Posterior vena cava (tissue), 2 donors: ENCODE results near the gene UBE2Q2. TPM values are rescaled to one million over a fixed set of nuclear protein-coding genes. Genes with fewer than 3 reads are reported as not detected.
"Not testable (repeated sequence)": the region's sequence is repeated elsewhere in the genome, so short reads cannot be mapped to it uniquely, and the experiment has no call there.

ENCODE experiments used
- DNase-seq: peaks from one replicate; pipeline ENCODE4 v3.0.0-alpha.2; 2020; ENCODE audit warnings: low spot score
- intact Hi-C, 2 donors: fragments of 100-400 bp; cut with DNase I; formaldehyde crosslinking; loops; one replicate each; pipeline versions ENCODE4 v1.14.1 to v1.14.2; 2022 to 2023
- total RNA-seq, 2 donors: library from RNA; stranded (reverse); fragmentation: NEBNext Ultra II Directional; extraction: Animal tissue kit (Norgen Biotek cat#: 25700); gene quantifications; one replicate each; pipeline ENCODE4 v1.2.1, GENCODE V29; 2021
- donor health status: DM: yes; HTN: yes; CAD: no.
- donor health status: DM: yes; HTN: yes; CAD: no.

Gene UBE2Q2
- total RNA-seq, 2 donors from 2014 or later = 44.8 to 60.6 TPM

GRCh38 chr15:75905231-75905630 is 62.0 kb downstream of the UBE2Q2 start:
- no peak for DNase-seq
- intact Hi-C loops = loop anchor here in 1 of 2 donors (10.0 kb wide), 1 partner anchor 60 kb away; the partner anchor contains the start of gene UBE2Q2

GRCh38 chr15:75910355-75910754 is 67.1 kb downstream of the UBE2Q2 start:
- DNase-seq, intact Hi-C loops: not testable (repeated sequence)

DNA sequence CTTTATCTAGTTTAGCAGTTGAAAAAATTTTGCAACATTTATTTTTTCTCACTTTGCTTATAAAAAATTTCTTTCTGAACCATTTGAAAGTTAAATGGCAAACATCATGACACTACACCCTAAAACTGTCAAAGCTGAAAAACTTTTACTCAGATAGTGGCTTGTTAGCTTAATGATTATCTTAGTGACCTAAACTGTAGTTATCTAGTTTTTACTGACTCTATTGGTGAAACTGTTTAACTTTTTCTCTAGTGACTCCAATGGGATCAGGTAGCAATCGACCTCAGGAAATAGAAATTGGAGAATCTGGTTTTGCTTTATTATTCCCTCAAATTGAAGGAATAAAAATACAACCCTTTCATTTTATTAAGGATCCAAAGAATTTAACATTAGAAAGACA is 73.7 kb downstream of the UBE2Q2 start:
- intact Hi-C loops = no loop called here
- no peak for DNase-seq

GRCh38 chr15:75918135-75918534 is 74.9 kb downstream of the UBE2Q2 start:
- no peak for DNase-seq
- intact Hi-C loops = no loop called here

DNA sequence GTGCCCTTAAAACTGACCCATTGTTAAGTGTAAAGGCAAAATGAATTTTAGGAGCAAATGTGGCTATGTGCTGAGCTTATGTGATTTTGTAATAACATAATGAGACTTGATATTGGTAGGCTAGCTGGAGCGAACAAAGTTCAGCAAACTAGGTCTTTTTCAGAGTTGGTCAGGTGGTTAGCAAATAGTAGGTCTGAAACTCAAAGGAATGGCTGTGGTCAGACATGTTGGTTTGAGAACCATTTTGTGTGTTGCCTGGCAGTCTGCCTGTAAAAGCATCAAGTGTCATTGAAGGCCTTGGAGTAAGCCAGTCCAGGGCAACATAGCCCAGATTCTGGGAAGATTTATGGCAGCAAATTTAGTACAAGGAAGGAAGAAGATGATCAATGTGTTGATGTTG is 76.8 kb downstream of the UBE2Q2 start:
- DNase-seq = no peak
- intact Hi-C loops = no loop called here

- intact Hi-C loops = no loop called here
- peak; percentile 82 for DNase-seq
Measured at GRCh38 chr15:75921732-75922703, 78.8 kb downstream of the UBE2Q2 start.

- DNase-seq = no peak
- intact Hi-C loops = no loop called here
Measured at GRCh38 chr15:75923756-75924155, 80.5 kb downstream of the UBE2Q2 start.

- intact Hi-C loops = no loop called here
- DNase-seq = no peak
Measured at GRCh38 chr15:75924576-75924975, 81.3 kb downstream of the UBE2Q2 start.

DNA sequence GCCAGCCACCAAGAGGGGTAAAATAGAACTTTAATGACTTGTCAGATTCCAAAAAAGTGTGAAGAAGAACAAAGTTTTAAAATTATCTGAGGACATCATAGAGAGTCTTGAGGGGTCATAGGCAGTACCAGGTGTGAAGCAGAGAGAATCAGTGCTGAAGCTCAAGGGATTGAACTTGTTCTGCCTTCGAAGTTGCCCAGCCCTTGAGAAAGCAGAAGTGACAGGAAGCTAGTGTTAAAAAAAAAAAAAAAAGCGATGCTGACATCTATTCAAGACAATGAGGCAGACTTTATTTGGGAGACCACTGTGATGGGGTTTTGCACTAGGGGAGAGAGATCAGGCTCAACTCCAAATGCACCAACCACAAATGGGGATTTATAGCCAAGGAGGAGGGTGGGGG is 82.2 kb downstream of the UBE2Q2 start:
- DNase-seq = no peak
- intact Hi-C loops = no loop called here

GRCh38 chr15:75926931-75927330 is 83.7 kb downstream of the UBE2Q2 start:
- no peak for DNase-seq
- intact Hi-C loops = no loop called here

GRCh38 chr15:75927601-75928000 is 84.4 kb downstream of the UBE2Q2 start:
- DNase-seq = no peak
- intact Hi-C loops = no loop called here

- no peak for DNase-seq
- intact Hi-C loops = no loop called here
Measured at GRCh38 chr15:75928680-75929608, 85.7 kb downstream of the UBE2Q2 start.

- intact Hi-C loops = no loop called here
- no peak for DNase-seq
Measured at GRCh38 chr15:75929799-75930565, 86.7 kb downstream of the UBE2Q2 start.

DNA sequence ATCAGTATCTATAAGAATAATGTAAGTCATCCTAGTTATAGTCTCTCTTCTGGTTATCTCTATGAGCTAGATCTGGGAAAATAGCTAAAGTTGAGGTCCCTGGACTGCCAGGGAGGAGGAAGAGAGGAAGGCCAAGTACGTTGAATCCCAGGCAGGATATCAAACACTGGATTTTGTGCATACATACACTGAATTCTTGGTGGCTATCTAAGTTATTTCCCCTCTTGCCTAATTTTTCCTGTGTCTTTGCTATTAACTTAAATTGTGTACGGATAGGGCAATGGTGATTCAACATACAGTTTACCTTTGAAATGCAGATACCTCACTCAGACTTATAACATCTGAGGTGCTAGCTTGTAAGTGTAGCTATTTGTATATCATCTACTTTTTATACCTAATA is 87.6 kb downstream of the UBE2Q2 start:
- intact Hi-C loops = no loop called here
- DNase-seq = no peak

GRCh38 chr15:75942464-75942863 is 99.2 kb downstream of the UBE2Q2 start:
- intact Hi-C loops = no loop called here

DNA sequence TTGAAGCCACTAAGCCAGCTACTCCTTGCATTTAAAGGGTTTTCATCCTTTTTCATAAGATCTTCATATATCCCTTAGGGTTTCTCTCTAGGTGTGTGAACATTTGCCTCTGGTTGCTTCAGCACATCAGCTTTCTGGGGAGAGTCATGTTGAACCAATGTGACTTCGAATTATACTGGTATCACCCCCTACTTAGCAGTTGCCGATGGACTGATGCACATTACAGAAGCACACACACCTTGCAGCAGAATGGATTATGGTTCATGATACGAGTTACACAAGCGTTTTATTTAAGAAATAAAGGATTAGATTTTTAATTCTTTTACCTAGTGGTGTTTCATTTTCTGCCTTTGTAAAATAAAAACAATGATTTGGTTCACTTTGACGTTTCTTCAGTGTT is 100.0 kb downstream of the UBE2Q2 start:
- no peak for DNase-seq
- intact Hi-C loops = no loop called here

More at GRCh38 chr15:75942464-75942863, 99.2 kb downstream of the UBE2Q2 start:
- no peak for DNase-seq

DNA sequence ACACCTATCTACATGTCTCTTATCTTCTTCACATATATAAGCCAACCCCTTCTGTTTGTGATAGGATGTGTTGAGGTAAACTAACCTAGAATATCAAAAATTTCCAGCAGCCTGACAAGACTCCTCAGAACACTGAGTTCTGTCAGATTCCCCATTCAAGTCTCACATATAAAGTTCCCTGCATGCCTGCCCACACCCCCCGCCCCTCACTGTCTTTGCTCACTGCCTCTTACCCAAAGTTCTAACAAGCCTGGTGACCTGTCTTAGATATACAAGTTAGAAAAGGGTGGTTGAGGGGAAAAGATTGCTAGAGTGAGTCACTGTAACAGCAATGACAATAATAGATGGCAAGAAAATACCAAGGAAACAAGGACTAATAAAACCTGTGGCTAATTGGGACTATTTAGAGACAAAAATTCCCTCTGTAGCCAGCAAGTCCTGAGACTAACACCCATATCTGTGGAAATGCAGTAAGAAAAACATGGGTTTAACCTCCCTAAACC is 100.5 kb downstream of the UBE2Q2 start:
- intact Hi-C loops = no loop called here
- no peak for DNase-seq

DNA sequence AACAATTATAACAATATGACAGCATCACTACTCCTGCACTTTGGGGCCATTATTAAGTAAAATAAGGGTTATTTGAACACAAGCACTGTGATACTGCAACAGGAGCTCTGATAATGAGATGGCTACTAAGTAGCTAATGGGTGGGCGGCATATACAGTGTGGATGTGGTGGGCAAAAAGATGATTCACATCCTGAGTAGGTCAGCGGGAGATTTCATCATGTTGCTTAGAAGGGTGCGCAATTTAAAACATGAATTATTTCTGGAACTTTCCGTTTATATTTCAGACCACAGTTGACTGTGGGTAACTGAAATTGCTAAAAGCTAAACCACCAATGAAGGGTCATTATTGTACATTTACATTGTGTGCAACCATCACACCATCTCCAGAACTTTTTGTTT is 102.7 kb downstream of the UBE2Q2 start:
- DNase-seq = no peak

GRCh38 chr15:75947092-75947491 is 103.8 kb downstream of the UBE2Q2 start:
- intact Hi-C loops = no loop called here
- no peak for DNase-seq

More for the DNA sequence above, 102.7 kb downstream of the UBE2Q2 start:
- intact Hi-C loops = no loop called here
